Common myeloid progenitor, CD34-positive (primary cell): ENCODE measurements around the gene LPP.

Source experiments
- CTCF ChIA-PET: fragments of 350-600 bp; sonication (Branson Sonifier 250); formaldehyde crosslinking; loops from one replicate; lab custom pipeline; 2021; ENCODE audit warnings: antibody characterized with exemption; lab: Charles Lee
- POLR2A ChIA-PET: fragments of 350-600 bp; sonication (Branson Sonifier 250); formaldehyde crosslinking; loops from one replicate; lab custom pipeline; 2021; ENCODE audit warnings: antibody characterized with exemption; lab: Charles Lee
- DNase-seq, 3 donors: peaks; one replicate each; pipeline versions ENCODE4 v3.0.0 to v3.0.0-alpha.2; 2013
- H3K27ac ChIP-seq, 2 experiments: 1 replicate in 1 of 2; 2 replicates in 1 of 2; pipeline ENCODE4 v1.7.0; 2013; ENCODE audit warnings: inconsistent platforms in 2 of 2, low read length in 2 of 2, mild to moderate bottlenecking in 2 of 2, low read depth in 1 of 2, moderate library complexity in 1 of 2; ENCODE audit not compliant: severe bottlenecking in 2 of 2, insufficient read depth in 1 of 2, poor library complexity in 1 of 2
- H3K27me3 ChIP-seq, 5 experiments: replicated peaks in 2 of 5; 1 replicate in 3 of 5; 2 replicates in 2 of 5; pipeline versions ENCODE4 v1.6.1 to v1.7.0; 2013; ENCODE audit warnings: low read length in 4 of 5, mild to moderate bottlenecking in 2 of 5, moderate library complexity in 2 of 5, inconsistent platforms in 1 of 5; ENCODE audit not compliant: insufficient read depth in 5 of 5, control insufficient read depth in 4 of 5
- H3K36me3 ChIP-seq, 4 experiments: 1 replicate in 2 of 4; 2 replicates in 2 of 4; pipeline versions ENCODE4 v1.6.1 to v1.7.0; 2013; ENCODE audit warnings: low read length in 3 of 4, control low read depth in 1 of 4, mild to moderate bottlenecking in 1 of 4; ENCODE audit not compliant: control insufficient read depth in 4 of 4, insufficient read depth in 4 of 4
- H3K4me1 ChIP-seq, 4 experiments: 1 replicate in 3 of 4; 2 replicates in 1 of 4; pipeline versions ENCODE4 v1.6.1 to v1.7.1; 2013; ENCODE audit warnings: low read length in 3 of 4, mild to moderate bottlenecking in 3 of 4, control low read depth in 1 of 4, inconsistent platforms in 1 of 4, moderate library complexity in 1 of 4; ENCODE audit not compliant: control insufficient read depth in 4 of 4, insufficient read depth in 4 of 4; ENCODE audit errors: control extremely low read depth in 1 of 4
- H3K4me3 ChIP-seq, 7 experiments: 1 replicate in 4 of 7; 2 replicates in 3 of 7; pipeline versions ENCODE4 v1.5.1 to v1.7.0; 2013; ENCODE audit warnings: mild to moderate bottlenecking in 7 of 7, low read length in 6 of 7, moderate library complexity in 6 of 7, inconsistent platforms in 2 of 7, low read depth in 2 of 7, control low read depth in 1 of 7; ENCODE audit not compliant: insufficient read depth in 4 of 7, control insufficient read depth in 1 of 7; ENCODE audit errors: extremely low read depth in 1 of 7
- H3K9me3 ChIP-seq, 5 experiments: 1 replicate in 4 of 5; 2 replicates in 1 of 5; pipeline versions ENCODE4 v1.6.1 to v1.7.1; 2013; ENCODE audit warnings: low read length in 4 of 5, mild to moderate bottlenecking in 2 of 5, inconsistent platforms in 1 of 5, low read depth in 1 of 5, moderate library complexity in 1 of 5; ENCODE audit not compliant: control insufficient read depth in 4 of 5, insufficient read depth in 2 of 5; ENCODE audit errors: control extremely low read depth in 1 of 5
- WGBS: methylation state at CpG from one replicate; pipeline ENCODE4 v1.1.5; 2013; ENCODE audit not compliant: insufficient coverage; 5-methylcytosine and 5-hydroxymethylcytosine counted together

Gene LPP

GRCh38 chr3:188533172-188533571, 379.2 kb downstream of the LPP start:
- CTCF ChIA-PET, result interaction anchor here (1.4 to 1.7 kb wide), 3 partner anchors 11 to 23 kb away, joined by 3 to 4 read pairs (median 3); no protein-coding TSS in a partner anchor
- POLR2A ChIA-PET, result no interaction called here

GRCh38 chr3:188533612-188534357, 379.8 kb downstream of the LPP start:
- no peaks in the 10 kb centered on the region for H3K4me1 ChIP-seq
- WGBS, result 100% methylated on average over 2 of the region's 4 CpGs
- no peaks in the 10 kb centered on the region for H3K9me3 ChIP-seq
- no peak overlapping the region for H3K4me3 ChIP-seq
- no peaks in the 10 kb centered on the region for H3K27me3 ChIP-seq
- ChIA-PET POLR2A (no interaction called here), CTCF (interaction anchor here (0.6 to 1.7 kb wide), 4 partner anchors 10 to 308 kb away, joined by 3 to 4 read pairs (median 3); no protein-coding TSS in a partner anchor)
- DNase-seq, result no peak
- no peak overlapping the region for H3K27ac ChIP-seq
- H3K36me3 ChIP-seq, result no peaks in the 10 kb centered on the region

More at GRCh38 chr3:188533172-188533571, 379.2 kb downstream of the LPP start:
- no peak overlapping the region for H3K27ac ChIP-seq
- H3K36me3 ChIP-seq, result no peaks in the 10 kb centered on the region
- H3K27me3 ChIP-seq, result no peaks in the 10 kb centered on the region
- no peaks in the 10 kb centered on the region for H3K9me3 ChIP-seq
- DNase-seq, result no peak
- no peak overlapping the region for H3K4me3 ChIP-seq
- WGBS, result no CpG with 5 or more reads among the region's 1 CpG
- no peaks in the 10 kb centered on the region for H3K4me1 ChIP-seq

DNA sequence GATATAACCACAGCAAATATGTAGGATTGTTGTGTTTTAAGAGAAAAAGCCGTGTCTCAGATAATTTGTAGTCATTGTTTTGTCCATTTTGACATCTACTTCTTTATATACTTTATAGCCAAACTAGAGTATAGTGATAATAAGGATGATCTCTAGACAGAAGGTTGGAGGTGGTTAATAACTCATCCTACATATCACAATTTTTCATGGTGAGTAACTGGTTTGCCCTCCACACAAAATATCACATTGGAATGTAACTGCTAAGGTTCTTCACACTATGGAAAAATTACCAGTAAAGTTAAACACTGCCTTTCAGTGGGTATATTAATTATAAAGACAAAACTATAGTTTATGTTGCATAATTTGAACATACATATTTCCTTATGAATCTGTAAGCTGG, 380.7 kb downstream of the LPP start:
- no peaks in the 10 kb centered on the region for H3K27me3 ChIP-seq
- CTCF ChIA-PET, result no interaction called here
- DNase-seq, result no peak
- POLR2A ChIA-PET, result no interaction called here
- WGBS, result no CpG with 5 or more reads among the region's 1 CpG
- H3K4me1 ChIP-seq, result no peaks in the 10 kb centered on the region
- H3K9me3 ChIP-seq, result no peaks in the 10 kb centered on the region
- H3K27ac ChIP-seq, result no peak overlapping the region
- H3K4me3 ChIP-seq, result no peak overlapping the region
- H3K36me3 ChIP-seq, result no peaks in the 10 kb centered on the region

DNA sequence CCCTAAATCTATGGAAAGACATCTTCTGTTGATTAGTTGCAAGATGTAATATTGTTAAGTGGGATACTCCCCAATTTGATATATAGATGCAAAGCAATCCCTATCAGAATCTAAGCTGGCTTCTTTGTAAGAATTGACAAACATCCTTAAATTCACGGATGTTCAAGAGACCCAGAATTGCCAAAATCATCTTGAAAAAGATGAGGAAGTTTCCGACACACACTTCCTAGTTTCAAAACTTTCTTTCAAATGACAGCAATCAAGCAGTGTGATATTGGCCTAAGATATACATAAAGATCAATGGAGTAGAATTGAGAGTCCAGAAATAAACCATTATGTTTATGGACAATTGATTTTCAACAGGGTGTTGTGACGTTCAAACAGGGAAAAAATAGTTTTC, 383.6 kb downstream of the LPP start:
- Histone ChIP-seq H3K4me1 (peaks cover 0 to 3% (median 0%) of the 10 kb centered on the region in 4 experiments), H3K4me3 (no peak overlapping the region), H3K27ac (no peak overlapping the region), H3K9me3 (no peaks in the 10 kb centered on the region), H3K36me3 (no peaks in the 10 kb centered on the region), H3K27me3 (no peaks in the 10 kb centered on the region)
- ChIA-PET POLR2A (no interaction called here), CTCF (no interaction called here)
- no peak for DNase-seq
- 100% methylated on average over 1 of the region's 3 CpGs for WGBS

GRCh38 chr3:188539037-188539436, 385.1 kb downstream of the LPP start:
- no peaks in the 10 kb centered on the region for H3K27me3 ChIP-seq
- CTCF ChIA-PET, result no interaction called here
- no peak overlapping the region for H3K4me3 ChIP-seq
- no peak for DNase-seq
- peaks cover 0 to 3% (median 0%) of the 10 kb centered on the region in 4 experiments for H3K4me1 ChIP-seq
- WGBS, result 100% methylated on average over 3 of the region's 3 CpGs
- no peak overlapping the region for H3K27ac ChIP-seq
- no peaks in the 10 kb centered on the region for H3K36me3 ChIP-seq
- no peaks in the 10 kb centered on the region for H3K9me3 ChIP-seq
- POLR2A ChIA-PET, result no interaction called here

DNA sequence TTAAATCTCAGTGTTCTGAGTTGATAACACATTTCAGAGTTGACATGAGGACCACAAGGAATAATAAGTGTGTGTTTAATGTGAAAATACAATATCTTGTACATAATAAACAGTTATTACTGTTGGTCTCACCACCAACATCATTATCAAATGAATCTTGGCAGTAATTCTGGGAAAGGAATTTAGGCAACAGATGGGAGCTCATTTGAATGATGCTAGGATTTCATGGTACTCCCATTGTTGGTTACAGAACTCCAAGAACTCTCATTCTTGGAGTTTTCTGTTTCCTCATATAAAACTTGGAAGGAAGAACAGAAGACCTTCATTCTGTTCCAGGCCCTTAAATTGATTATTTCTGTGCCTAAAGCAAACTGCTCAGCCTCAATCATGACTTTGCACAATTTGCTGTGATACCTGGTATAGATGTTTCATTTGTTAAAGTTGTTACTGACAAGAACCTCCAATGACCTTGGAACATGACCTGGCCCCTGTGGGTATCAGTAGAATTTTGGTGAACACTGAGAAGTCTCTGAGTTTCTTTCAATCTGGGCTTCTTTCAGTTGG, 385.8 kb downstream of the LPP start:
- no peak overlapping the region for H3K27ac ChIP-seq
- no peak for DNase-seq
- H3K9me3 ChIP-seq, result no peaks in the 10 kb centered on the region
- no peak overlapping the region for H3K4me3 ChIP-seq
- CTCF ChIA-PET, result no interaction called here
- H3K36me3 ChIP-seq, result no peaks in the 10 kb centered on the region
- peaks cover 0 to 3% (median 0%) of the 10 kb centered on the region in 4 experiments for H3K4me1 ChIP-seq
- POLR2A ChIA-PET, result no interaction called here
- H3K27me3 ChIP-seq, result no peaks in the 10 kb centered on the region

GRCh38 chr3:188542196-188542595, 388.2 kb downstream of the LPP start:
- ChIA-PET CTCF (no interaction called here), POLR2A (no interaction called here)

More at GRCh38 chr3:188542196-188542595, 388.2 kb downstream of the LPP start:
- no peaks in the 10 kb centered on the region for H3K9me3 ChIP-seq
- H3K27me3 ChIP-seq, result no peaks in the 10 kb centered on the region
- WGBS, result no CpG with 5 or more reads among the region's 1 CpG
- peaks cover 0 to 3% (median 0%) of the 10 kb centered on the region in 4 experiments for H3K4me1 ChIP-seq
- H3K27ac ChIP-seq, result no peak overlapping the region
- H3K4me3 ChIP-seq, result no peak overlapping the region
- no peak for DNase-seq
- H3K36me3 ChIP-seq, result no peaks in the 10 kb centered on the region
